ENCODE measurements around the gene FGD2. TPM values are rescaled to one million over a fixed set of nuclear protein-coding genes. Genes with fewer than 3 reads are reported as not detected.

Gene FGD2
- total RNA-seq, 1 experiment from 2014 or later = 0.10 TPM

DNA sequence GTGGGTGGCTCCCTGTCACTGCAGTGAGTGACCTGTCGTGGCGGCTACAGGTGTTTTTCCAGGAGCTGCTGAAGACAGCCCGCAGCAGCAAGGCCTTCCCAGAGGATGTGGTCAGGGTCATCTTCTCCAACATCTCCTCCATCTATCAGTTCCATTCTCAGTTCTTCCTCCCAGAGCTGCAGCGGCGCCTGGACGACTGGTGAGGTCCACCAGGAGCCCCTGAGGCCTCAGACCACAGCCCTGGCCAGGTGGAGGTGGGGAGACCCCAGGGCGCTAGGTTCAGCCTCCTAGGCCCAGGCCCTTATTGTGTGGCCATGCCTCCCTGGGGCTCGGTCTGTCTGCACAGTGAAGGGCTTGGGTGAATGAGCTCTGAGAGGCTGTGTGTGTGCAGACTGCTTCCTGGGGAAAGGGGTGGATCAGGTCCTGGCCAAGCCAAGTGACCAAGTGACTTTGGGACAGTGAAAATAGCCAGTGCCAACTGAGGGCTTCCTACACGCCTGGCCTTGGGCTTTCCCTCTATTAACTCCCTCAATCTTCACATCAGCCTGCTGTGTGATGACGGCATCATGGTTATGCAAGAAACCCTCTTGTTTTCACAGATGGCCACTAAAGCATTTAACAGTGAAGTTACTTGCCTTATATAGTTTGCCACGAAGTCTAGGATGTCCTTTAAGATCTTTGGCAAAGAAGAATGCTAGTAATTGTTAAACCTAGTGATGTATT, 6.4 kb downstream of the FGD2 start:
- Histone ChIP-seq H3K9me3 (ENCODE audit: control insufficient read depth in 1 of 2, insufficient read depth in 1 of 2, low read depth in 1 of 2, low read length in 2 of 2) (no peaks in the 10 kb centered on the region), H3K27me3 (ENCODE audit: insufficient read depth, low read length) (no peaks in the 10 kb centered on the region), H3K9me2 (ENCODE audit: insufficient read depth) (no peaks in the 10 kb centered on the region), H4K20me1 (ENCODE audit: insufficient read depth) (no peaks in the 10 kb centered on the region), H3K27ac (ENCODE audit: low read depth, low read length) (no peak overlapping the region), H3K4me1 (ENCODE audit: control insufficient read depth in 1 of 2, insufficient read depth in 2 of 2, low read length in 2 of 2) (no peaks in the 10 kb centered on the region), H3K79me2 (ENCODE audit: insufficient read depth, low read length) (no peaks in the 10 kb centered on the region), H3K9ac (ENCODE audit: low read length) (no peak overlapping the region), H3K36me3 (ENCODE audit: control insufficient read depth in 1 of 2, insufficient read depth in 2 of 2, low read length in 2 of 2) (no peaks in the 10 kb centered on the region), H2AFZ (ENCODE audit: low read depth, low read length, poor library complexity, severe bottlenecking) (no peak overlapping the region), H3K4me2 (ENCODE audit: low read length) (no peak overlapping the region), H3K4me3 (replicated peaks in 1 of 2; ENCODE audit: low read depth in 1 of 2, low read length in 2 of 2) (no peak overlapping the region)
- intact Hi-C loops (cut with micrococcal nuclease) = no loop called here
- ChIA-PET RAD21 (ENCODE audit: low non-redundant PET in 1 of 2, low total read pairs in 2 of 2, uncharacterized antibody in 2 of 2, unreplicated experiment in 2 of 2) (no interaction called here), POLR2A (no interaction called here), CTCF (no interaction called here)
- ATAC-seq (no peak), DNase-seq (ENCODE audit: low read depth, low spot score) (no peak)
- TF ChIP-seq, protein P1, sequence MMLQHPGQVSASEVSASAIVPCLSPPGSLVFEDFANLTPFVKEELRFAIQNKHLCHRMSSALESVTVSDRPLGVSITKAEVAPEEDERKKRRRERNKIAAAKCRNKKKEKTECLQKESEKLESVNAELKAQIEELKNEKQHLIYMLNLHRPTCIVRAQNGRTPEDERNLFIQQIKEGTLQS (IDR thresholded peaks at IDR 0.05) = no peak
- TF ChIP-seq ZFX (IDR thresholded peaks at IDR 0.05) (no peak), SP1 (IDR thresholded peaks at IDR 0.05; ENCODE audit: low read depth) (no peak), YY1 (IDR thresholded peaks at IDR 0.05; ENCODE audit: extremely low read depth, insufficient replicate concordance, low read depth, low read length) (no peak), CEBPB (IDR thresholded peaks at IDR 0.05; ENCODE audit: low read depth) (no peak), EZH2 (IDR thresholded peaks at IDR 0.05) (no peak), ZNF274 (IDR thresholded peaks at IDR 0.05; ENCODE audit: low read depth, low read length) (no peak), FOSL1 (IDR thresholded peaks at IDR 0.05; ENCODE audit: low read depth) (no peak), RAD21 (IDR thresholded peaks at IDR 0.05; ENCODE audit: low read depth) (no peak), JUND (IDR thresholded peaks at IDR 0.05) (no peak), EZH2phosphoT487 (IDR thresholded peaks at IDR 0.05; ENCODE audit: borderline replicate concordance) (no peak), SRF (IDR thresholded peaks at IDR 0.05; ENCODE audit: low read depth) (no peak), ELF1 (IDR thresholded peaks at IDR 0.05; ENCODE audit: borderline replicate concordance, low read depth) (no peak), CBX3 (IDR thresholded peaks at IDR 0.05; ENCODE audit: low read depth) (no peak)
- TF ChIP-seq, protein P2, sequence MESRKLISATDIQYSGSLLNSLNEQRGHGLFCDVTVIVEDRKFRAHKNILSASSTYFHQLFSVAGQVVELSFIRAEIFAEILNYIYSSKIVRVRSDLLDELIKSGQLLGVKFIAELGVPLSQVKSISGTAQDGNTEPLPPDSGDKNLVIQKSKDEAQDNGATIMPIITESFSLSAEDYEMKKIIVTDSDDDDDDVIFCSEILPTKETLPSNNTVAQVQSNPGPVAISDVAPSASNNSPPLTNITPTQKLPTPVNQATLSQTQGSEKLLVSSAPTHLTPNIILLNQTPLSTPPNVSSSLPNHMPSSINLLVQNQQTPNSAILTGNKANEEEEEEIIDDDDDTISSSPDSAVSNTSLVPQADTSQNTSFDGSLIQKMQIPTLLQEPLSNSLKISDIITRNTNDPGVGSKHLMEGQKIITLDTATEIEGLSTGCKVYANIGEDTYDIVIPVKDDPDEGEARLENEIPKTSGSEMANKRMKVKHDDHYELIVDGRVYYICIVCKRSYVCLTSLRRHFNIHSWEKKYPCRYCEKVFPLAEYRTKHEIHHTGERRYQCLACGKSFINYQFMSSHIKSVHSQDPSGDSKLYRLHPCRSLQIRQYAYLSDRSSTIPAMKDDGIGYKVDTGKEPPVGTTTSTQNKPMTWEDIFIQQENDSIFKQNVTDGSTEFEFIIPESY (IDR thresholded peaks at IDR 0.05; ENCODE audit: extremely low read depth, insufficient replicate concordance, low read length) = no peak
- TF ChIP-seq, protein P3, sequence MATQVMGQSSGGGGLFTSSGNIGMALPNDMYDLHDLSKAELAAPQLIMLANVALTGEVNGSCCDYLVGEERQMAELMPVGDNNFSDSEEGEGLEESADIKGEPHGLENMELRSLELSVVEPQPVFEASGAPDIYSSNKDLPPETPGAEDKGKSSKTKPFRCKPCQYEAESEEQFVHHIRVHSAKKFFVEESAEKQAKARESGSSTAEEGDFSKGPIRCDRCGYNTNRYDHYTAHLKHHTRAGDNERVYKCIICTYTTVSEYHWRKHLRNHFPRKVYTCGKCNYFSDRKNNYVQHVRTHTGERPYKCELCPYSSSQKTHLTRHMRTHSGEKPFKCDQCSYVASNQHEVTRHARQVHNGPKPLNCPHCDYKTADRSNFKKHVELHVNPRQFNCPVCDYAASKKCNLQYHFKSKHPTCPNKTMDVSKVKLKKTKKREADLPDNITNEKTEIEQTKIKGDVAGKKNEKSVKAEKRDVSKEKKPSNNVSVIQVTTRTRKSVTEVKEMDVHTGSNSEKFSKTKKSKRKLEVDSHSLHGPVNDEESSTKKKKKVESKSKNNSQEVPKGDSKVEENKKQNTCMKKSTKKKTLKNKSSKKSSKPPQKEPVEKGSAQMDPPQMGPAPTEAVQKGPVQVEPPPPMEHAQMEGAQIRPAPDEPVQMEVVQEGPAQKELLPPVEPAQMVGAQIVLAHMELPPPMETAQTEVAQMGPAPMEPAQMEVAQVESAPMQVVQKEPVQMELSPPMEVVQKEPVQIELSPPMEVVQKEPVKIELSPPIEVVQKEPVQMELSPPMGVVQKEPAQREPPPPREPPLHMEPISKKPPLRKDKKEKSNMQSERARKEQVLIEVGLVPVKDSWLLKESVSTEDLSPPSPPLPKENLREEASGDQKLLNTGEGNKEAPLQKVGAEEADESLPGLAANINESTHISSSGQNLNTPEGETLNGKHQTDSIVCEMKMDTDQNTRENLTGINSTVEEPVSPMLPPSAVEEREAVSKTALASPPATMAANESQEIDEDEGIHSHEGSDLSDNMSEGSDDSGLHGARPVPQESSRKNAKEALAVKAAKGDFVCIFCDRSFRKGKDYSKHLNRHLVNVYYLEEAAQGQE (IDR thresholded peaks at IDR 0.05; ENCODE audit: low read depth) = no peak
- TF ChIP-seq, protein P4, sequence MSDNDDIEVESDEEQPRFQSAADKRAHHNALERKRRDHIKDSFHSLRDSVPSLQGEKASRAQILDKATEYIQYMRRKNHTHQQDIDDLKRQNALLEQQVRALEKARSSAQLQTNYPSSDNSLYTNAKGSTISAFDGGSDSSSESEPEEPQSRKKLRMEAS (IDR thresholded peaks at IDR 0.05) = no peak
- BruUV-seq (replicated peaks) = no TSS peak
